ENCODE data around the gene FARP2. TPM values are rescaled to one million over a fixed set of nuclear protein-coding genes. Genes with fewer than 3 reads are reported as not detected.

The FARP2 gene
- total RNA-seq, 1 donor from 2014 or later, result 63.6 TPM

GRCh38 chr2:241532168-241532567, 176.1 kb downstream of the FARP2 start:
- H3K27ac Mint-ChIP-seq, result no peak overlapping the region
- H3K9me3 Mint-ChIP-seq (ENCODE audit: low read depth), result no peaks in the 10 kb centered on the region
- H3K36me3 Mint-ChIP-seq (ENCODE audit: insufficient read depth), result no peaks in the 10 kb centered on the region
- TF ChIP-seq CTCF (IDR thresholded peaks at IDR 0.05; ENCODE audit: unreplicated experiment), result no peak
- peaks cover 6% of the 10 kb centered on the region for H3K4me1 Mint-ChIP-seq (ENCODE audit: low read depth)
- peaks cover 26% of the 10 kb centered on the region for H3K27me3 Mint-ChIP-seq
- no peak overlapping the region for H3K4me3 Mint-ChIP-seq (ENCODE audit: low read depth)
- DNase-seq (ENCODE audit: low spot score, unreplicated experiment), result no peak

GRCh38 chr2:241532733-241533601, 176.9 kb downstream of the FARP2 start:
- no peak overlapping the region for H3K4me3 Mint-ChIP-seq (ENCODE audit: low read depth)
- no peak for TF ChIP-seq CTCF (IDR thresholded peaks at IDR 0.05; ENCODE audit: unreplicated experiment)
- peaks cover 30% of the 10 kb centered on the region for H3K27me3 Mint-ChIP-seq
- peaks cover 6% of the 10 kb centered on the region for H3K4me1 Mint-ChIP-seq (ENCODE audit: low read depth)
- no peak overlapping the region for H3K27ac Mint-ChIP-seq
- DNase-seq (ENCODE audit: low spot score, unreplicated experiment), result no peak
- H3K36me3 Mint-ChIP-seq (ENCODE audit: insufficient read depth), result no peaks in the 10 kb centered on the region
- H3K9me3 Mint-ChIP-seq (ENCODE audit: low read depth), result no peaks in the 10 kb centered on the region

- H3K27me3 Mint-ChIP-seq, result peaks cover 36% of the 10 kb centered on the region
- no peaks in the 10 kb centered on the region for H3K9me3 Mint-ChIP-seq (ENCODE audit: low read depth)
- no peaks in the 10 kb centered on the region for H3K36me3 Mint-ChIP-seq (ENCODE audit: insufficient read depth)
- TF ChIP-seq CTCF (IDR thresholded peaks at IDR 0.05; ENCODE audit: unreplicated experiment), result no peak
- peaks cover 6% of the 10 kb centered on the region for H3K4me1 Mint-ChIP-seq (ENCODE audit: low read depth)
- DNase-seq (ENCODE audit: low spot score, unreplicated experiment), result no peak
- no peak overlapping the region for H3K27ac Mint-ChIP-seq
- H3K4me3 Mint-ChIP-seq (ENCODE audit: low read depth), result no peak overlapping the region
Measured at GRCh38 chr2:241534293-241534692, 178.2 kb downstream of the FARP2 start.

GRCh38 chr2:241534701-241535375, 178.8 kb downstream of the FARP2 start:
- no peak for DNase-seq (ENCODE audit: low spot score, unreplicated experiment)
- peaks cover 6% of the 10 kb centered on the region for H3K4me1 Mint-ChIP-seq (ENCODE audit: low read depth)
- peaks cover 37% of the 10 kb centered on the region for H3K27me3 Mint-ChIP-seq
- H3K9me3 Mint-ChIP-seq (ENCODE audit: low read depth), result no peaks in the 10 kb centered on the region
- H3K27ac Mint-ChIP-seq, result no peak overlapping the region
- H3K4me3 Mint-ChIP-seq (ENCODE audit: low read depth), result no peak overlapping the region
- TF ChIP-seq CTCF (IDR thresholded peaks at IDR 0.05; ENCODE audit: unreplicated experiment), result no peak
- H3K36me3 Mint-ChIP-seq (ENCODE audit: insufficient read depth), result no peaks in the 10 kb centered on the region

GRCh38 chr2:241535871-241536655, 180.0 kb downstream of the FARP2 start:
- H3K27me3 Mint-ChIP-seq, result peaks cover 37% of the 10 kb centered on the region
- TF ChIP-seq CTCF (IDR thresholded peaks at IDR 0.05; ENCODE audit: unreplicated experiment), result no peak
- H3K27ac Mint-ChIP-seq, result peak overlapping the region; percentile 81
- H3K36me3 Mint-ChIP-seq (ENCODE audit: insufficient read depth), result no peaks in the 10 kb centered on the region
- H3K9me3 Mint-ChIP-seq (ENCODE audit: low read depth), result no peaks in the 10 kb centered on the region
- no peak overlapping the region for H3K4me3 Mint-ChIP-seq (ENCODE audit: low read depth)
- DNase-seq (ENCODE audit: low spot score, unreplicated experiment), result no peak
- peaks cover 9% of the 10 kb centered on the region for H3K4me1 Mint-ChIP-seq (ENCODE audit: low read depth)
